NCI-H146 treated with DMSO at 0.1 percent for 48 hours (cell line): ENCODE data around the gene C1orf167.
A peak's percentile ranks its signal among the peaks of the same experiment; 100 is the strongest.

Experiments used
- DNase-seq: peaks from one replicate; lab custom pipeline; 2025; ENCODE audit not compliant: unreplicated experiment; lab: John Stamatoyannopoulos, UW

C1orf167 gene

DNA sequence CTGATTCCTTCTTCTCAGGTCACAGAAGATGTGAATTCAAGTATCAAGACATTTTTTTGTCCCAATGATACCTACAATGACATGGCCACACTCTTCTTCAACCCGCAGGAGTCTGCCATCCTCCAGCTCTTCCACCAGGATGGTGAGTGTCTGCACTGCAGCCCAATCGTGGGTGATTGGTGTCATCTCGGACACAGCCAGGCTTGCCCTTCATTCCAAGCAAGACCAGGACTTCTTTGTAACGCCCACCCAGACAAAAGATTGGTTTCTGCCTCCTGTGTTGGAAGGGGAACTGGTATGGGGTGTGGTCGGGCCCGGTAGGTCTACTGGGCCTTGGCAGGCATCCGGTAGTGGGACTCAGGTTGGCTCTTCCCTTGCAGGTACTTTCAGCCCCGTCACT lies 71.5 kb downstream of the C1orf167 start:
- DNase-seq, result no peak

DNA sequence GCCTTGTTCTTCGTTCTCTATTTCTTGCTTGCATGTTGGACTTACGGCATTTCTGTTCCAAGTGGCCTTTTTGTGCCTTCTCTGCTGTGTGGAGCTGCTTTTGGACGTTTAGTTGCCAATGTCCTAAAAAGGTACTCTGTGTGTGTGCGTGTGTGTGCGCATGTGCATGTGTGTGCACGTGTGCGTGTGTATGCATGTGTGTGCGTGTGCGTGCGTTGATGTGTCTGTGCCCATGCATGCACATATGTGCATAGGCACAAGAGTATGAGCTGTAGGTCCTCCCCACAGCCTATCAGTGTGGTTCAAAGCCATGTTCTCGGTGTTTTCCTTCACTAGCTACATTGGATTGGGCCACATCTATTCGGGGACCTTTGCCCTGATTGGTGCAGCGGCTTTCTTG lies 71.9 kb downstream of the C1orf167 start:
- DNase-seq, result no peak

DNA sequence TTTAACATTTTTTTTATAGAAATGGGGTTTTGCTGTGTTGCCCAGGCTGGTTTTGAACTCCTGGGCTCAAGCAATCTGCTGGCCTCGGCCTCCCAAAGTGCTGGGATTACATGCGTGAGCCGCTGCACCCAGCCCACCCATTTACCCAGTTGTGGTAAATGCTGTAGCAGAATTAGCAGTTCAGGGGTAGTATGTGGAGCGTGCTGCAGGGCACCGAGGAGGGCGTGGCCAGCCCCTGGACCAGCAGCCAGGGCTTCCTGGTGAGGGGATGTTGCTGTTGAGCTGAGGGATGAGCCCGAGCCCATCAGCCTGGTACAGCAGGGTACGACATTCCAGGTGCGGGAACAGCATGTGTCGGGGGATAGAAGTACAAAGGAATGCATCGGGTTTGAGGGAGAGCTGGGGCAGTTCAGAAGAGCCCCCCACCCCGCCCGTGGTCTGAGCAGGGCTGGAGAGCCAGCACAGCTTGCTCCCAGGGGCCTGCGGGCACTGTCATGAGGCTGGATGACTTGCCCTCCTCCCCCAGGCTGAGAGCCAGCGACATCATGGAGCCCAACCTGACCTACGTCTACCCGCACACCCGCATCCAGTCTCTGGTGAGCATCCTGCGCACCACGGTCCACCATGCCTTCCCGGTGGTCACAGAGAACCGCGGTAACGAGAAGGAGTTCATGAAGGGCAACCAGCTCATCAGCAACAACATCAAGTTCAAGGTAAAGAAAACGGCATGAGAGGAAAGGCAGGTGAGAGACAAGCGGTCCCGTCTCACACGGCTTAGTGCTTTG lies 73.6 kb downstream of the C1orf167 start:
- DNase-seq, result no peak

DNA sequence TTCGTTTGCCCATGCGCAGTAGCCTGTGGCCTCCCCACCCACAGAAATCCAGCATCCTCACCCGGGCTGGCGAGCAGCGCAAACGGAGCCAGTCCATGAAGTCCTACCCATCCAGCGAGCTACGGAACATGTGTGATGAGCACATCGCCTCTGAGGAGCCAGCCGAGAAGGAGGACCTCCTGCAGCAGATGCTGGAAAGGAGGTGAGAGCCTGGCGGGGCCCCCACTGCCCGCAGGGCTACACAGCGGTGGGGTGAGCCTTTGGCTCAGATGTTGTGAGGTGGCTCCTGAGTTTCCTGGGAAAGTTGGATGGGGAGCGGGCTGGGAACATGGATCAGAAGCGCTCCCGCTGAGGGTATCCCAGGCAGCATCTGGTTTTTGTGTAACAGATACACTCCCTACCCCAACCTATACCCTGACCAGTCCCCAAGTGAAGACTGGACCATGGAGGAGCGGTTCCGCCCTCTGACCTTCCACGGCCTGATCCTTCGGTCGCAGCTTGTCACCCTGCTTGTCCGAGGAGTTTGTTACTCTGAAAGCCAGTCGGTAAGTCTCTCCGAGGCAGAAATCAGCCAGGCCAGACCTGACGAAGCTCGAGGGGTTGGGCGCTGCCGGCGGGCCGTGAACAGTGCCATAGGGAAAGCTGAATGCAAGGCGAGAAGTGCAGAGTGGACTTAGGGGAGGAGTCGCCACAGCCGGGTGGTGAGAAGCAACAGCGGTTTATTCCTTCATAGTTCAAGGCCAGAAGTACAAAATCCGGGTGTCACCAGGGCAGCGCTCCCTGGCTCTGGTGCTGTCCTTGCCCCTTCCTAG lies 75.2 kb downstream of the C1orf167 start:
- no peak for DNase-seq

DNA sequence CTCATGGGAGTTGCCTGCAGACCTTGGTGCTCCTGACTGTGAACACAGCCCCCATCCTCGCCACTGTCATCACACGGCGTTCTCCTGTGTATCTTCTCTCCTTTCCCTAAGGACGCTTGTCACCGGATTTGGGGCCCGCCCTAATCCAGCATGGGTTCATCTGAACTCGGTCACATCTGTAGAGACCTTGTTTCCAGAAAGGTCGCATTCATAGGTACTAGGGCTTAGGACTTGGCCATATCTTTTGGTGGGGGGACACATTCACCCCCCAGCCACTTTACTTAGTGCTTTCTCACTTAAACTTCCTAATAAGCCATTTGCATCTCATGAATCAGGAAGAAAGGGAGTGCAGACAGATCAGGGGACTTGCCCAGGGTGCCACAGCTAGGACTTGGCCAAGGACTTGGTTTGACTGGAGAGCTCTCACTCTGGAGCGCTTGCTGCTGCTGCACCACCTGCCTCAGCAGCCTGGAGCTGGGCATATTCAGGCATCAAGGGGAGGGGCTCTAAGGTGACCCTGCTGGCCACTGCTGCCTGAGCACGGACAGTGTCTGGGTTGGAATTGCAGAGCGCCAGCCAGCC lies 75.9 kb downstream of the C1orf167 start:
- DNase-seq, result no peak

DNA sequence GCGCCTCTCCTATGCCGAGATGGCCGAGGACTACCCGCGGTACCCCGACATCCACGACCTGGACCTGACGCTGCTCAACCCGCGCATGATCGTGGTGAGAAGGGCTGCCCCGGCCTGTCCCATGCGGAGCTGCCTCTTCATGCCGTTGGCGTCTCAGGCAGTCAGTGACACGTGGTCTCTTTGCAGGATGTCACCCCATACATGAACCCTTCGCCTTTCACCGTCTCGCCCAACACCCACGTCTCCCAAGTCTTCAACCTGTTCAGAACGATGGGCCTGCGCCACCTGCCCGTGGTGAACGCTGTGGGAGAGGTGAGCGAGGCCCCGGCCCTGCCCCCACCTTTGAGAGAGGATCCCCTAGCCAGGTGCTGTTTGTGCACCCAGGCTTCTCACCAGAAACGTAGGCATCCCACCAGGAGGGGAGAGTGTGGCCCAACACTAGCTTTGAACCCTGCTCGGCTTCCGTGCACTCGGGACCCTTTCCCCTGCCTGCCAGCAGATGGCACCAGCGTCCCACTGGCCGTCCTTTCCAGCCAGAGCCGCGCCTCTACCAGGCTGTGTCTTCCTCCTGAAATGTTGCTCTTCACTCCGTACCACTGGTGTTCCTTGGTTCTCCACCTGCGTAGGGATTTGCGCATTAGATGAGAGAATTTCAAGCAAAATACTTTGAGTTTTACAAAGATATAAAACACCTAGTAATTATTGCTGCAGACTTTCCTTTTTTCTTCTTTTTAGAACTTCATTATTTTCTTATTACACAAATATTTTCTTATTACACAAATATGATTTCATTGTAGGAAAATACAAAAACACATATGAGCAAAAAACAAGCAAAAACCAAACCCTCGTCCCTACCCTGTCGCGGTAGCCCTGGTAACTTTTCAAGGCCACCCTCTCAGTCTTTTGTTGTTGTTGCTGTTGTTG lies 76.6 kb downstream of the C1orf167 start:
- DNase-seq, result peak; percentile 24
